Activated naive CD4-positive, alpha-beta T cell treated with anti-CD3 and anti-CD28 coated beads for 36 hours (primary cell): ENCODE data around the gene PTPRK. TPM values are rescaled to one million over a fixed set of nuclear protein-coding genes. Genes with fewer than 3 reads are reported as not detected.

Source experiments
- CTCF ChIA-PET: fragments of 350-600 bp; sonication (Branson Sonifier 250); formaldehyde crosslinking; loops from one replicate; lab custom pipeline; 2021; ENCODE audit warnings: antibody characterized with exemption; lab: Charles Lee
- DNase-seq: peaks from one replicate; pipeline ENCODE4 v3.0.0-alpha.2; 2020
- H3K27ac Mint-ChIP-seq: one replicate; pipeline ENCODE4 v1.8.0; 2021; ENCODE audit warnings: mild to moderate bottlenecking, mixed read lengths
- H3K27me3 Mint-ChIP-seq: one replicate; pipeline ENCODE4 v1.8.0; 2021; ENCODE audit warnings: low read depth, mixed read lengths
- H3K36me3 Mint-ChIP-seq: one replicate; pipeline ENCODE4 v1.8.0; 2021; ENCODE audit warnings: low read depth, mixed read lengths
- H3K4me1 Mint-ChIP-seq: one replicate; pipeline ENCODE4 v1.8.0; 2021; ENCODE audit warnings: low read depth, mixed read lengths
- H3K4me3 Mint-ChIP-seq: one replicate; pipeline ENCODE4 v1.8.0; 2021; ENCODE audit warnings: mild to moderate bottlenecking, moderate library complexity, mixed read lengths
- H3K9me3 Mint-ChIP-seq: one replicate; pipeline ENCODE4 v1.8.0; 2021; ENCODE audit warnings: mixed read lengths
- intact Hi-C: fragments of 100-400 bp; cut with micrococcal nuclease; formaldehyde crosslinking; loops from one replicate; pipeline ENCODE4 v1.15.1; 2023
- total RNA-seq, 2 experiments: library from RNA; stranded (reverse); gene quantifications; one replicate each; pipeline ENCODE4 v1.2.3, GENCODE V29; 2021

Gene PTPRK
- total RNA-seq, 2 experiments from 2014 or later: 5.5 to 8.0 TPM

DNA sequence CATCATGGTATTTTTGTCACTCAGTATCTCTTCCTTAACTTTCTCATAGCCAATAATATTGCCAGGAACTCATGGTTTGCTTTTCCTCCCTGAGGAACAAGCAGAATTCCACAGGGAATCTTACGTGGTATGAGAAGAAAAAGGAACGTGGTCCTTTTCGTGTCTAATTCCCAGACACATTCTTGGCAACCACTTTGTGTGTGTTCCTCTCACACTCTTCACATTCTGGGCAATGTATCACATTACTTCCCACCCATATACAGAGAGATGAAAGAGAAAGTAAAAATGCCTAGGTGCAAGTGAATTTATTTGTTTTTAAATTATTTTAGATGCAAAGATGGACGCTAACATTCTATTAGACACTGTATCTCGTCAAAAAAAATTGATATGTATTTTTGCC is 102.7 kb downstream of the PTPRK start:
- Mint-ChIP-seq H3K4me1 (no peaks in the 10 kb centered on the region), H3K4me3 (no peak overlapping the region), H3K9me3 (peaks cover 12% of the 10 kb centered on the region), H3K36me3 (no peaks in the 10 kb centered on the region), H3K27me3 (no peaks in the 10 kb centered on the region), H3K27ac (no peak overlapping the region)
- CTCF ChIA-PET: no interaction called here
- DNase-seq: no peak
- intact Hi-C loops: no loop called here

DNA sequence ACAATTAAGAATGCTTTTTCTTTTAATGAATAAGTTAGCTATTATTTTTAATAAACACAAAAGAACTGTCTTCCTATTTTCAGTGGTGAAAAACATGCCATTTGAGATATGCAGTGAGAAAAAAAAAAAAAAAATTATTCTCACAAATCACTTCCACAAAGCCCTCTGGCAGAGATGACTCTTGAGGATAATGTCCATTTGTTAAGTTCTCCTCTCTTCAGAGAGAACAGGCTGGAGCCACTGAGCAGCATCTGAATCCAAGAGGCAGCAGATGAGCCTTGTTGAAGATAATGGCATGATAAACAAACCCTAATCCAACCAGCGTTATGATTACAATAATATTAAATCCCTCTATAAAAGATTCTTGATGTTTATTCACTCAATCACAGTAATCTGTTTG is 105.0 kb downstream of the PTPRK start:
- intact Hi-C loops: no loop called here
- no peak overlapping the region for H3K4me3 Mint-ChIP-seq
- CTCF ChIA-PET: interaction anchor here (0.7 kb wide), 2 partner anchors 9 to 1180 kb away, joined by 3 read pairs; no protein-coding TSS in a partner anchor
- no peaks in the 10 kb centered on the region for H3K4me1 Mint-ChIP-seq
- no peak overlapping the region for H3K27ac Mint-ChIP-seq
- no peaks in the 10 kb centered on the region for H3K27me3 Mint-ChIP-seq
- H3K36me3 Mint-ChIP-seq: no peaks in the 10 kb centered on the region
- no peak for DNase-seq
- peaks cover 12% of the 10 kb centered on the region for H3K9me3 Mint-ChIP-seq

DNA sequence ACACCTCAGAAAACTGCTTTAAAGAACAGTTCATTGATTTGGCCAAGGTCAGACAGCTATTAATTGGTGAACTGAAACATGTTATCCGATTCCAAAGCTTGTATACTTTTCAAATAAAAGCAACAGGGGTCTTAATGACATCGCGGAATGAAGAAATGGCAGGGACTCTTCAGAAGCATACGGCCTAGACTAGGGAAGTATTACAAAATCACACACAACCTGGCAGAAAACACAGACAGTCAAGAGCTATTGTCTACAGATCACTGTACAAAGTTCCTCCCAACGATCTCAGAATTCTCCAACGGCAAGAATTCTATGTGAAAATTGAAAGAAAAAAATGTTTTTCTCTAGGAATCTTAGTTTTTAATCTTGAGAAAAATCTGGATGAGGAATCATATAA is 105.5 kb downstream of the PTPRK start:
- no peaks in the 10 kb centered on the region for H3K4me1 Mint-ChIP-seq
- no peak overlapping the region for H3K27ac Mint-ChIP-seq

DNA sequence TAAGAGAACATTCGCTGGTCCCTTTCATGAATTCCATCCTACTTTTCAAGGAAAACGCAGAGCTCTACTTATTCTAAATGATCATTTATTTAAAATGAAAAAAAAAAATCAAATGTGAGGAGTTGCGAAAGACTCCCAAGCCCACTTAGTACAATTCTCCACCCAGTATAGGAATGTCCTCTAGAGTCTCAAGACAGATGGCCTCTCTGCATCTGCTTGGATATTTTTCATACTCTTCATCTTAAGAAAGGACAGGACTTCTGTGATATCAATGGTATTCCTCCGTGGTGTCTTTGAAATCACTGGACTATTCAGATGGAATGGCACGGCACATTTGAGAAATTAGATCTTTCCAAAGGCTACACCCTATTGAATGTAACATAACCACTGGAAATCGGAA is 107.1 kb downstream of the PTPRK start:
- Mint-ChIP-seq H3K27ac (no peak overlapping the region), H3K4me1 (no peaks in the 10 kb centered on the region), H3K4me3 (no peak overlapping the region), H3K9me3 (peaks cover 5% of the 10 kb centered on the region), H3K36me3 (no peaks in the 10 kb centered on the region), H3K27me3 (no peaks in the 10 kb centered on the region)
- CTCF ChIA-PET: no interaction called here
- intact Hi-C loops: no loop called here
- DNase-seq: no peak

More for the DNA sequence above, 105.5 kb downstream of the PTPRK start:
- intact Hi-C loops: no loop called here
- H3K36me3 Mint-ChIP-seq: no peaks in the 10 kb centered on the region
- no peaks in the 10 kb centered on the region for H3K27me3 Mint-ChIP-seq
- peaks cover 12% of the 10 kb centered on the region for H3K9me3 Mint-ChIP-seq
- no peak overlapping the region for H3K4me3 Mint-ChIP-seq
- CTCF ChIA-PET: no interaction called here
- no peak for DNase-seq

DNA sequence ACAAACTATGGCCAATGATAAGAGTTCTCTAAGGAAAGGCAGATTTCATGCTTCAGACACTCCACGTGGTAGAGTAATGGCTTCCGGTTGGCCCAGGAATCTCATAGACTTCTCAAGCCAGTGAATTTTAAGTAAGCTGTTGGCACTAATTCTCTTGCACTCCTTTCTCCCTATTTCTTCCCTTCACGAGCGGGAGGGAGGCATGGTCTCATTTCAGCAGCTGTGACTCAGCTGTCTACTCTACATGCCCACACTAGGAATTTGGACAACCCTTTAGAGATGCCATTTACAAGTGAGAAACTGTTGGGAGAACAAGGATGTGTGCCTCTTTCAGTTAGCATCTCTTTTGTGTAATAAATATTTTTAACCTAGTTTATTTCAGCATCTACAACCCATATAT is 107.7 kb downstream of the PTPRK start:
- H3K4me1 Mint-ChIP-seq: no peaks in the 10 kb centered on the region
- no peak overlapping the region for H3K4me3 Mint-ChIP-seq
- intact Hi-C loops: no loop called here
- H3K9me3 Mint-ChIP-seq: peaks cover 2% of the 10 kb centered on the region
- CTCF ChIA-PET: no interaction called here
- no peak overlapping the region for H3K27ac Mint-ChIP-seq
- no peaks in the 10 kb centered on the region for H3K36me3 Mint-ChIP-seq
- no peaks in the 10 kb centered on the region for H3K27me3 Mint-ChIP-seq
- no peak for DNase-seq

DNA sequence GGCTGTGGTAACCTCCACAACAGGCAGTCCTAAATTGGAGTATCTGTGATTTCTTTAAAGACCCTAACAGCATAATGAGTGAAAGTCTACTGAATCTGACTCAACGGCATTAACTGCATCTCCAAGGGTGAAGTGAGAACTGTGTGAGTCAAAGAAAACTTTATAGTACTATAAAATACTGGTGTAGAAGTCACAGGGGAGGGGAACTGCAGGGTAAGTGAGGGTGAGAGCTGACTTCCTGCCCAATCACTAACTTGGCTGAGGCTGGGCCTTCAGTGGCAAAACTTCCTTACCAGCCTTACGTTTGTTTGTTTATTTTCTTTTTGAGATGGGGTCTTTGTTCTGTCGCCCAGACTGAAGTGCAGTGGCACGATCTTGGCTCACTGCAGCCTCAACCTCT is 109.8 kb downstream of the PTPRK start:
- no peaks in the 10 kb centered on the region for H3K4me1 Mint-ChIP-seq
- no peak for DNase-seq
- H3K36me3 Mint-ChIP-seq: no peaks in the 10 kb centered on the region
- intact Hi-C loops: loop anchor here (2.0 kb wide), 1 partner anchor 552 kb away; no protein-coding TSS in a partner anchor
- no peak overlapping the region for H3K27ac Mint-ChIP-seq
- H3K9me3 Mint-ChIP-seq: no peaks in the 10 kb centered on the region
- no peak overlapping the region for H3K4me3 Mint-ChIP-seq
- CTCF ChIA-PET: no interaction called here
- H3K27me3 Mint-ChIP-seq: no peaks in the 10 kb centered on the region

DNA sequence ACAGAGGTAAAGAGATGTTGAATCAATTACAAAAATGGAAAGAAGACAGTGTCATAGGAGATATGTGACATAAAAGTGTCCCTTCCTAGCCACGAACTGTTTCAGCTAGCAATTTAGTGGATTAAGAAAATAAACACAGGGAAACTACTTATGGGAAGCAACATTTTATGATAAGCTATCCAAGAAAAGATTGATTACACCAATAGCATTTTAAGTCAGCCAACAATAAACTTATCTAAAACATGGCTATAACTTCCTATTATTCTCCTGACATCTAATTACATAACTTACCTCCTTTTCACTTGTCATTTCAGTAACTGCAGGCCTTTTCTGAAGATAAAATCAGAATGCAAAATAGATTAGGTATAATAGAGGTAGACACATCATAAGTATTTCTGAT is 111.4 kb downstream of the PTPRK start:
- Mint-ChIP-seq H3K27me3 (no peaks in the 10 kb centered on the region), H3K9me3 (no peaks in the 10 kb centered on the region), H3K36me3 (no peaks in the 10 kb centered on the region), H3K27ac (no peak overlapping the region), H3K4me1 (peaks cover 2% of the 10 kb centered on the region), H3K4me3 (no peak overlapping the region)
- DNase-seq: no peak
- CTCF ChIA-PET: no interaction called here
- intact Hi-C loops: no loop called here

DNA sequence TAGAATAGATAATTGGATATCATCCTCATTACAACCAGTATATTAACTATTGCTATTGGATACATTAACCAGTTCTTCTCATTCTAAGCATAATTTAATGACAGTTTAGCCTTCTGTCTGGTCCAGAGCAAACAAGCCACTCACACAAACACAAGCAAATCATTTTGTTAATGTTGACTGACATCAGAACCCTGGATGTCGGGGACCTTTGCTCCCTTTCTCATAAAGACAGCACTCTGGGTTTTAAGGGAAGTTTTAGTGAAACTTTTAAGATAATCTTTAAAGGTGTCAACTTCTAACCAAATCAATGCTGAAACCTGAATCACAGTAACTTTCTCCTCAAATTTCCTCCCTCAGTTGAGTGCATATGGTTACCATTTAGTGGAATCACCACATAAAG is 113.9 kb downstream of the PTPRK start:
- CTCF ChIA-PET: interaction anchor here (0.5 to 0.6 kb wide), 2 partner anchors 9 to 55 kb away, joined by 3 read pairs; no protein-coding TSS in a partner anchor
- Mint-ChIP-seq H3K27me3 (no peaks in the 10 kb centered on the region), H3K9me3 (no peaks in the 10 kb centered on the region), H3K4me3 (no peak overlapping the region), H3K36me3 (no peaks in the 10 kb centered on the region), H3K27ac (no peak overlapping the region), H3K4me1 (peaks cover 9% of the 10 kb centered on the region)
- DNase-seq: no peak
- intact Hi-C loops: no loop called here

DNA sequence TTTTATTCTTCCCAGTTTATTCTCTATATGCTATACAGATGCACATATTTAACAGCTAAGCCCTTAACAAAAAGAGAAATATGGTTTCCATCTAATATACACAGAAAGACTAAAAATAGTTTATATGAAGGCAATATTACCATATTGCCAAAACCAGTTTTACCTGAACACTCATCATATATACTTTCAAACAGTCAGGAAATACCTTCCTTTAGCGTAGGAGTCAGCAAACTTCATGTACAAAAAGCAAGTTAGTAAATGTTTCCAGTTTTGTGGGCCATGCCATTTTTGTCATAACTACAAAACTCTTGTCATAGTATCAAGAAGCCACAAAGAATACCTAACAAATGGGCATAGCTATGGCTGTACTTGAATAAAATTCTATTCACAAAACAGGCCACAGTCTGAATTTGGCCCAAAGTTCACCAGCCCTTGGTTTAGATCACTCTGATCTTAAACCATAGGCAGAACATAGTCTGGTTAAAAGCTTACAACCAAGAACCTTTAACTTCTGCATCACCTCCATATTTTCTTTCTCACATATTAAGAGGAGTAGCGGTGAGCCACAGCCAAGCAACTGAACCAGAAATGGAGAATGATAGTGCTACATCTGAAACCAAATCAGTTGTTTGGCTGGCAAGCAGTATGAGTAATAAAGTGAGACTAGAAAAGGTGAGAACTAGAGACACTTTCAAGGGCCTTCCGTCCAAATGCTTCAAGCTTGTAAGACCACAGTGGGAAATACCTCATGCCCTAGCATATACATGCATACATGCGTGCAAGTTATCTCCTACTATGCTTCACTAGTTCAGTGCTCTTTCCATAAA is 116.6 kb downstream of the PTPRK start:
- Mint-ChIP-seq H3K36me3 (no peaks in the 10 kb centered on the region), H3K27ac (no peak overlapping the region), H3K27me3 (no peaks in the 10 kb centered on the region), H3K4me3 (no peak overlapping the region), H3K9me3 (no peaks in the 10 kb centered on the region), H3K4me1 (peaks cover 9% of the 10 kb centered on the region)
- no peak for DNase-seq
- intact Hi-C loops: no loop called here
- CTCF ChIA-PET: interaction anchor here (0.5 to 1.1 kb wide), 2 partner anchors 26 to 704 kb away, joined by 3 read pairs; no protein-coding TSS in a partner anchor

DNA sequence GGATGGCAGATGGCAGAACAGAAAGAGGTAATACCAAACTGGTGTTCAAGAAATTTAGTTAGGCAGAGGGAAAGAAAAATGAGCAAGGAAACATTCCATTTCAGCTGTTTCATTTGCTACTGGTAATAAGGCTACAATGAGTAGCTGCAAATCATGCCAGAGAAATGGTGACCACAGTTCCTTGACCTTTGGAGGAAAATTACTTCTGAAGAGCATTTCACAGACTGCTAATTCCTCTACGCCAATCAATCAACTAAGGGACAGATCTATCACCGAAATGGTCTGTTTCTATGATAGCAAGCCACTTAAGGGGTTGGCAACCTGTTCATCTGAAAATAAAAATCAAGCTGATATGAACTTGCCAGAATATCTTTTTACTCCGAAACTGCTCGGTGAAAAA is 119.5 kb downstream of the PTPRK start:
- CTCF ChIA-PET: no interaction called here
- Mint-ChIP-seq H3K36me3 (no peaks in the 10 kb centered on the region), H3K4me1 (peaks cover 9% of the 10 kb centered on the region), H3K4me3 (no peak overlapping the region), H3K27me3 (no peaks in the 10 kb centered on the region), H3K27ac (no peak overlapping the region), H3K9me3 (no peaks in the 10 kb centered on the region)
- no peak for DNase-seq
- intact Hi-C loops: no loop called here

DNA sequence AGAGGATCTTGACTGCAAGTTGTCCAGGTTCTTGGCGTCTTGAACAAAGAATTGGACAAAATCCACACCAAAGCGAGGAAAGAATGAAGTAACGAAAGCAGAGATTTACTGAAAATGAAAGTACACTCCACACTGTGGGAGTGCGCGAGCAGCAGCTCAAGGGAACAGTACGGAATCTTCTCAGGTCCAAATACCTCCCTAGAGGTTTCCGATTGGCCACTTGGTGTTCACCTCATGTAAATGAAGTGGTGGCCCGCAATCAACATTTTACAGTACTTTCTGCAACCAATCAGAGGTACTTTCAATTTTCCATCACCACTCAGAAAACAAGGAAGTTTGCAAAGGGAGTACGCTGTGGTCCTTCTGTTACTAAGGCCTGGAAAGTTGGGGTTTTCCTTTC is 122.4 kb downstream of the PTPRK start:
- Mint-ChIP-seq H3K4me3 (no peak overlapping the region), H3K36me3 (no peaks in the 10 kb centered on the region), H3K9me3 (no peaks in the 10 kb centered on the region), H3K27ac (no peak overlapping the region), H3K4me1 (no peaks in the 10 kb centered on the region), H3K27me3 (no peaks in the 10 kb centered on the region)
- DNase-seq: no peak
- intact Hi-C loops: no loop called here
- CTCF ChIA-PET: no interaction called here

DNA sequence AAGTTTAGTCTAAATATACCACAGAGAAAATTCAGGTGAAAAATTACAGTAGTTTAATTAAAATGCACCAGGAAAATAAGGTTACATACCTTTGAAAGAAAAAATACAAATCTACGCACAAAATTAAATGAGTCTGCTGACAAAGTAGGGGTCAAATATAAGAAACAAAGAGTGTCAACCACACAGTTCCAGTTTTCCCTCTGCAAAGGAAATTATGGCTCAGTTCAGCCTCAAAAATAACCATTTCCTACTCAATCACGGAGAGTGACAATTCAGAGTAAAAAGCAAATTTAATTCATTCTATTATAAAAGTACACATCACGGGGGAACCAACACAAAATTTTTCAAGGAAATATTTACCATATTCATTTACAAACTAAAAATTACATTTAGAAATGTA is 124.8 kb downstream of the PTPRK start:
- CTCF ChIA-PET: no interaction called here
- Mint-ChIP-seq H3K4me1 (no peaks in the 10 kb centered on the region), H3K27ac (no peak overlapping the region), H3K4me3 (no peak overlapping the region), H3K36me3 (no peaks in the 10 kb centered on the region), H3K9me3 (no peaks in the 10 kb centered on the region), H3K27me3 (no peaks in the 10 kb centered on the region)
- intact Hi-C loops: no loop called here
- DNase-seq: no peak

DNA sequence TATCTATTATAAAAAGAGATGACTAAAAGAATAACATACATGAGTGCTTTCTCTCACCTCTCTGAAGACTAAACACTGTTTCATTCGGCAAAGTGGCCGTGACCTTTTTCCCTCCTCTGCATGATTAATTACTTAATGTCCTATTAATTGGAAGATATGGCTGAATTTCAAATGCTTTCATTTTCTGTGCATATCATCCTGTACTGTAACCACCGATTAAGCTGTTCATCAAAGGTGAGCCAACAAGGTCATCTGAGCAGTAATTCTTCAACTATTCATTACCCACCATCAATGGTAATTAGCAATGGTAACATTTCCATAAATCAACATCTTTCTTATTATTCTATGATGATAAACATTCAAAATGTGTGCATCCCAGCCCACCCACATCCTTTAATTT is 125.2 kb downstream of the PTPRK start:
- H3K27ac Mint-ChIP-seq: no peak overlapping the region
- H3K4me1 Mint-ChIP-seq: no peaks in the 10 kb centered on the region
- DNase-seq: no peak
- no peak overlapping the region for H3K4me3 Mint-ChIP-seq
- intact Hi-C loops: no loop called here
- H3K27me3 Mint-ChIP-seq: no peaks in the 10 kb centered on the region
- no peaks in the 10 kb centered on the region for H3K9me3 Mint-ChIP-seq
- CTCF ChIA-PET: no interaction called here
- H3K36me3 Mint-ChIP-seq: no peaks in the 10 kb centered on the region
